CD4-positive, alpha-beta T cell treated with Interferon gamma for 1 hour (primary cell): Measurements from ENCODE around the gene TMEM239.
"Not testable (repeated sequence)": the region's sequence is repeated elsewhere in the genome, so short reads cannot be mapped to it uniquely, and the experiment has no call there.

Experiments used
- DNase-seq: peaks from one replicate; pipeline ENCODE4 v3.0.0-alpha.2; 2020

TMEM239 gene

GRCh38 chr20:2820896-2821869, 5.0 kb downstream of the TMEM239 start:
- DNase-seq, result no peak

GRCh38 chr20:2822073-2822472, 5.9 kb downstream of the TMEM239 start:
- DNase-seq, result peak; percentile 33

GRCh38 chr20:2825761-2826160, 9.6 kb downstream of the TMEM239 start:
- no peak for DNase-seq

GRCh38 chr20:2826655-2827054, 10.5 kb downstream of the TMEM239 start:
- DNase-seq, result no peak

- DNase-seq, result no peak
These were observed 13.2 kb downstream of the TMEM239 start for GRCh38 chr20:2829376-2829775.

GRCh38 chr20:2831206-2831605, 15.0 kb downstream of the TMEM239 start:
- DNase-seq, result not testable (repeated sequence)

- no peak for DNase-seq
These were observed 17.6 kb downstream of the TMEM239 start for GRCh38 chr20:2833761-2834160.

GRCh38 chr20:2834401-2835110, 18.4 kb downstream of the TMEM239 start:
- no peak for DNase-seq

- DNase-seq, result no peak
These were observed 19.2 kb downstream of the TMEM239 start for GRCh38 chr20:2835331-2835796.

GRCh38 chr20:2836035-2836434, 19.9 kb downstream of the TMEM239 start:
- no peak for DNase-seq

GRCh38 chr20:2837221-2837960, 21.2 kb downstream of the TMEM239 start:
- no peak for DNase-seq

- DNase-seq, result no peak
These were observed 22.1 kb downstream of the TMEM239 start for GRCh38 chr20:2838170-2838797.

GRCh38 chr20:2838847-2839671, 22.9 kb downstream of the TMEM239 start:
- DNase-seq, result no peak

GRCh38 chr20:2839732-2840137, 23.6 kb downstream of the TMEM239 start:
- DNase-seq, result no peak

- peak; percentile 87 for DNase-seq
These were observed 24.2 kb downstream of the TMEM239 start, which contains the start of the genes PCED1A and VPS16 for GRCh38 chr20:2840138-2840966. Gene PCED1A (minus strand): TSS chr20:2840655. CDS start chr20:2839912, 743 bp downstream. Gene VPS16 (plus strand): TSS chr20:2840745. CDS start chr20:2840775, 30 bp downstream.

- no peak for DNase-seq
These were observed 24.9 kb downstream of the TMEM239 start for GRCh38 chr20:2840967-2841531.

- DNase-seq, result no peak
These were observed 29.4 kb downstream of the TMEM239 start for GRCh38 chr20:2845607-2846006.

GRCh38 chr20:2846698-2847097, 30.5 kb downstream of the TMEM239 start:
- DNase-seq, result no peak

- no peak for DNase-seq
These were observed 31.6 kb downstream of the TMEM239 start for GRCh38 chr20:2847802-2848201.

- no peak for DNase-seq
These were observed 33.4 kb downstream of the TMEM239 start for GRCh38 chr20:2849529-2849928.
